Pulmonary artery endothelial cell (primary cell): ENCODE results near the gene ICAM1. TPM values are rescaled to one million over a fixed set of nuclear protein-coding genes. Genes with fewer than 3 reads are reported as not detected.
"Not testable (repeated sequence)": the region's sequence is repeated elsewhere in the genome, so short reads cannot be mapped to it uniquely, and the experiment has no call there.

Experiments
- DNase-seq: peaks from one replicate; pipeline ENCODE4 v3.0.0-alpha.2; 2011; ENCODE audit warnings: low read depth, low spot score
- total RNA-seq: library from RNA; depleted of rRNA; stranded (reverse); fragments of >200 nt; gene quantifications from 2 replicates; pipeline ENCODE4 v1.2.3, GENCODE V29; 2014

ICAM1 gene
- total RNA-seq, 1 donor from 2014 or later = 20.1 TPM

GRCh38 chr19:10274589-10274988 lies 3.7 kb downstream of the ICAM1 start:
- no peak for DNase-seq

DNA sequence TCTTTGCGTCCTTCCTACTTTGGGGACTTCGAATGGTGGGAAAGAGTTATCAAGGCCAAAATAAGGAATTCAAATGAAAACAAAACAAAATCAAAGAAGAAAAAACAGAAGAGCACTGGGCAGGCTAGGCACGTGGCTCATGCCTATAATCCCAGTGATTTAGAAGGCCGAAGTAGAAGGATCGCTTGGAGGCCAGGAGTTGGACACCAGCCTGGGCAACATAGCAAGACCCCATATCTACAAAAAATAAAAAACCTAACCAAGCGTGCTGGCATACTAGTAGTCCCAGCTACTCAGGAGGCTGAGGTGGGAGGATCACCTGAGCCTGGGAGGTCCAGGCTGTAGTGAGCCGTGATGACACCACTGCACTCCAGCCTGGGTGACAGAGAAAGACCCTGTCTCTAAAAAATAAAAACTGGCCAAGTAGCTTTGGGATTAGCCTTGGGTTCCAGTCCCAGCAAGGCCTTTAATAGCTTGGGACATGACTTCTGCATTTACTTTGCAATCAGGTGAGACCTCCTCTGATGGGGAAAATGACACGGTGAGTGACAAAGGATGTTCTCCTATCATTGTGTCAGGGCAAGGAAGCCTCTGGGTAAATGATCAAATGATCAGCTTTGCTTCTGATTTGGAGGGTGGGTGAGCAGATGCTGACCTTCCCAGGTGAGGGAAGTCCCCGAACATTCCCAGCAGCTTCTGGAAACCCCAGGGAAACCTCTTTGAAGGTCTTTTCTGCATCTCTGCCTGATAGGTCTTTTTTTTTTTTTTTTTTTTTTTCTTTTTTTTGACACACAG lies 7.1 kb downstream of the ICAM1 start:
- DNase-seq = no peak

- DNase-seq = no peak
Measured at GRCh38 chr19:10278935-10279334, 8.0 kb downstream of the ICAM1 start.

- DNase-seq = no peak
Measured at GRCh38 chr19:10279737-10280442, 9.0 kb downstream of the ICAM1 start.

GRCh38 chr19:10282043-10282442 lies 11.1 kb downstream of the ICAM1 start:
- not testable (repeated sequence) for DNase-seq

DNA sequence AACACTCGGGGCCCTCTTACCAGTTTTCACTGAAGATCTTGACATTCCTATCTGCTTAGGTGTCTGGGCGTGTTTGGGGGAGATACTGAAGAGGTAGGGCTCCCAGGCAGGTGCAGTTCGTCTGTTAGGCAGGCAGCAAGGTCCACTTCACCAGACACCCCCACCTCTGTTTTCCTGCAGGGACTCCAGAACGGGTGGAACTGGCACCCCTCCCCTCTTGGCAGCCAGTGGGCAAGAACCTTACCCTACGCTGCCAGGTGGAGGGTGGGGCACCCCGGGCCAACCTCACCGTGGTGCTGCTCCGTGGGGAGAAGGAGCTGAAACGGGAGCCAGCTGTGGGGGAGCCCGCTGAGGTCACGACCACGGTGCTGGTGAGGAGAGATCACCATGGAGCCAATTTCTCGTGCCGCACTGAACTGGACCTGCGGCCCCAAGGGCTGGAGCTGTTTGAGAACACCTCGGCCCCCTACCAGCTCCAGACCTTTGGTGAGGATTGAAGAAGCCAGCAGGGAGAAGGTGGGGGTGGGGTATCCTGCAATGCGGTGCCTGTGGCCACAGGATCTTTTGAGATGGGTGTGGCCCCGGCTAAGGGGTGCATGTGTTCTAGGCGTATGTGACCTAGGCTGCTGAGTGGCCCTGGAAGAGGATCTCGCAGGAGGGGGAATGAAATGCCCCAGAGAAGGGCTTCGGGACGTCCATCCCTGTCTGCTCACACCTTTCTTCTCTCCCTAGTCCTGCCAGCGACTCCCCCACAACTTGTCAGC lies 12.6 kb downstream of the ICAM1 start:
- no peak for DNase-seq

DNA sequence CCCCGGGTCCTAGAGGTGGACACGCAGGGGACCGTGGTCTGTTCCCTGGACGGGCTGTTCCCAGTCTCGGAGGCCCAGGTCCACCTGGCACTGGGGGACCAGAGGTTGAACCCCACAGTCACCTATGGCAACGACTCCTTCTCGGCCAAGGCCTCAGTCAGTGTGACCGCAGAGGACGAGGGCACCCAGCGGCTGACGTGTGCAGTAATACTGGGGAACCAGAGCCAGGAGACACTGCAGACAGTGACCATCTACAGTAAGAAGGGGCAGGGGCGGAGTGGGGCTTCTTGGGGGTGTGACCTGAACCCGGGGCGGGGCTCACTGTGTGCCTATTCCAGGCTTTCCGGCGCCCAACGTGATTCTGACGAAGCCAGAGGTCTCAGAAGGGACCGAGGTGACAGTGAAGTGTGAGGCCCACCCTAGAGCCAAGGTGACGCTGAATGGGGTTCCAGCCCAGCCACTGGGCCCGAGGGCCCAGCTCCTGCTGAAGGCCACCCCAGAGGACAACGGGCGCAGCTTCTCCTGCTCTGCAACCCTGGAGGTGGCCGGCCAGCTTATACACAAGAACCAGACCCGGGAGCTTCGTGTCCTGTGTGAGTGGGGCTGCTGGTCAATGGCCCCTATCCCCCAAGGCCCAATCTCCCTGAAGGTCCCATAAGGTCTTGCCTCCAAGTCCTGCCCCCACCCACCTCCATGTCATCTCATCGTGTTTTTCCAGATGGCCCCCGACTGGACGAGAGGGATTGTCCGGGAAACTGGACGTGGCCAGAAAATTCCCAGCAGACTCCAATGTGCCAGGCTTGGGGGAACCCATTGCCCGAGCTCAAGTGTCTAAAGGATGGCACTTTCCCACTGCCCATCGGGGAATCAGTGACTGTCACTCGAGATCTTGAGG lies 13.4 kb downstream of the ICAM1 start:
- no peak for DNase-seq

- DNase-seq = no peak
Measured at GRCh38 chr19:10284960-10285278, 14.0 kb downstream of the ICAM1 start.

DNA sequence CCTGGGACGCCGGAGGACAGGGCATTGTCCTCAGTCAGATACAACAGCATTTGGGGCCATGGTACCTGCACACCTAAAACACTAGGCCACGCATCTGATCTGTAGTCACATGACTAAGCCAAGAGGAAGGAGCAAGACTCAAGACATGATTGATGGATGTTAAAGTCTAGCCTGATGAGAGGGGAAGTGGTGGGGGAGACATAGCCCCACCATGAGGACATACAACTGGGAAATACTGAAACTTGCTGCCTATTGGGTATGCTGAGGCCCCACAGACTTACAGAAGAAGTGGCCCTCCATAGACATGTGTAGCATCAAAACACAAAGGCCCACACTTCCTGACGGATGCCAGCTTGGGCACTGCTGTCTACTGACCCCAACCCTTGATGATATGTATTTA lies 14.5 kb downstream of the ICAM1 start:
- DNase-seq = no peak

- no peak for DNase-seq
Measured at GRCh38 chr19:10286803-10287737, 16.1 kb downstream of the ICAM1 start, which contains the start of gene ICAM4. Gene ICAM4, plus strand, starts transcription at chr19:10286955. Its CDS starts 58 bp downstream, at chr19:10287013.

DNA sequence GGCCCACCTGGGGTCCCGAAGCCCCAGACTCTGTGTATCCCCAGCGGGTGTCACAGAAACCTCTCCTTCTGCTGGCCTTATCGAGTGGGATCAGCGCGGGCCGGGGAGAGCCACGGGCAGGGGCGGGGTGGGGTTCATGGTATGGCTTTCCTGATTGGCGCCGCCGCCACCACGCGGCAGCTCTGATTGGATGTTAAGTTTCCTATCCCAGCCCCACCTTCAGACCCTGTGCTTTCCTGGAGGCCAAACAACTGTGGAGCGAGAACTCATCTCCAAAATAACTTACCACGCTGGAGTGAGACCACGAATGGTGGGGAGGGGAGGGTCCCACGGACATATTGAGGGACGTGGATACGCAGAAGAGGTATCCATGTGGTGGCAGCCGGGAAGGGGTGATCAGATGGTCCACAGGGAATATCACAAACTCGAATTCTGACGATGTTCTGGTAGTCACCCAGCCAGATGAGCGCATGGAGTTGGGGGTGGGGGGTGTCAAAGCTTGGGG lies 17.8 kb downstream of the ICAM1 start:
- DNase-seq = no peak

- DNase-seq = no peak
Measured at GRCh38 chr19:10289167-10289835, 18.4 kb downstream of the ICAM1 start.

GRCh38 chr19:10289836-10290356 lies 19.0 kb downstream of the ICAM1 start, which contains the start of gene ICAM5:
Gene ICAM5, plus strand, starts transcription at chr19:10289952. Its CDS starts 92 bp downstream, at chr19:10290044.
- no peak for DNase-seq

DNA sequence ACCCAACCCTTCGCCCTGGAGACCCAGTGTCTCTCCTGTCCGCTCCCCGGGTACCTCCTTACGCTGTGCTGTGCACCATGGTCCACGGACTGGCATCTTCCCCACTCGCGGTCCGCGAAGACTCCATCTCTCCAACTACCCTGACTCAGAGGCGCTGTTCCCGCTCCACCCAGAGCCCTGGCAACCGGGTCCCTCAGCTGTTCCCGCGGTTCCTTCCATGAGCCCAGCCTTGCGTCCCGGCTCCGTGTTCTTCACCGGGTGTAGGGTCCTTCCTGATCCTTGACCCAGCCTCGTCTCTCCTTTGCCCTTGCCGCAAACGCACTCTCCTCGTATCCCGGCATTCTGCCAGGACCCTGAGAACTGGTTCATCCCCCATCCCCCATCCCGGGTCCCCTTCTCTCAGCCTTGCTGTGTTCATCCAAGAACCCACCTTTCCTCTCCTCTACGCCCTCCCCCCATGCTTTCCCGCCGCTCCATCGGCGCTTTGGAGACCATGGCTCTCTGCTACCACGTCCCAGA lies 19.5 kb downstream of the ICAM1 start:
- DNase-seq = no peak

DNA sequence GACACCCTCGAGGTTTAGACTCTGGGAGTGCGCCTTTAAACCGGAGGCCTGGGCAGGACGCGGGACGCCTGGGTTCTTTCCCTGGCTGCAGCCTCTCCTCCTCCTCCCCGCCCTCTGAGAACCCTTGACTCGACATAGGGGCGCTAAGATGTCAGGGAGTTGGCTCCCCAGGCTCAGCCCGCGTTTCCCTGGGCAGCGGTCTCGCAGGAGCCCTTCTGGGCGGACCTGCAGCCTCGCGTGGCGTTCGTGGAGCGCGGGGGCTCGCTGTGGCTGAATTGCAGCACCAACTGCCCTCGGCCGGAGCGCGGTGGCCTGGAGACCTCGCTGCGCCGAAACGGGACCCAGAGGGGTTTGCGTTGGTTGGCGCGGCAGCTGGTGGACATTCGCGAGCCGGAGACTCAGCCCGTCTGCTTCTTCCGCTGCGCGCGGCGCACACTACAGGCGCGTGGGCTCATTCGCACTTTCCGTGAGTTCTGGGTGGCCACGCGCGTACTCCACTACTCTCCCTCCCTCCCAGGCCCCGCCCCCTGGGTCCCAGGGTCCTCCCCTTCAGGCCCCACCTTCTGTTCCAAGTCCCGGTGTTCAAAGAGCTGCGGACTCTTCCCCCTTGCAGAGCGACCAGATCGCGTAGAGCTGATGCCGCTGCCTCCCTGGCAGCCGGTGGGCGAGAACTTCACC lies 20.1 kb downstream of the ICAM1 start:
- DNase-seq = no peak

DNA sequence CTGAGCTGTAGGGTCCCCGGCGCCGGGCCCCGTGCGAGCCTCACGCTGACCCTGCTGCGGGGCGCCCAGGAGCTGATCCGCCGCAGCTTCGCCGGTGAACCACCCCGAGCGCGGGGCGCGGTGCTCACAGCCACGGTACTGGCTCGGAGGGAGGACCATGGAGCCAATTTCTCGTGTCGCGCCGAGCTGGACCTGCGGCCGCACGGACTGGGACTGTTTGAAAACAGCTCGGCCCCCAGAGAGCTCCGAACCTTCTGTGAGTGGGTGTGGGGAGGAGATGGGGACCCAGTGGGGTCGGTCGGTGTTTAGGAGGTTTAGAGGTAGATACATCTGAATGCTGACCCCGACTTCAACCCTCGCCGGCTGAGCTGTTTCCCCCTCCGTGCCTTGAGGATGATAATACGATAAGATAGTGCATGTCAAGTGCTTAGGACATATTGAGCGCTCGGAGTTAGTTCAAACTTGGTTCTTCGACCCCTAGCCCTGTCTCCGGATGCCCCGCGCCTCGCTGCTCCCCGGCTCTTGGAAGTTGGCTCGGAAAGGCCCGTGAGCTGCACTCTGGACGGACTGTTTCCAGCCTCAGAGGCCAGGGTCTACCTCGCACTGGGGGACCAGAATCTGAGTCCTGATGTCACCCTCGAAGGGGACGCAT lies 20.8 kb downstream of the ICAM1 start:
- no peak for DNase-seq

DNA sequence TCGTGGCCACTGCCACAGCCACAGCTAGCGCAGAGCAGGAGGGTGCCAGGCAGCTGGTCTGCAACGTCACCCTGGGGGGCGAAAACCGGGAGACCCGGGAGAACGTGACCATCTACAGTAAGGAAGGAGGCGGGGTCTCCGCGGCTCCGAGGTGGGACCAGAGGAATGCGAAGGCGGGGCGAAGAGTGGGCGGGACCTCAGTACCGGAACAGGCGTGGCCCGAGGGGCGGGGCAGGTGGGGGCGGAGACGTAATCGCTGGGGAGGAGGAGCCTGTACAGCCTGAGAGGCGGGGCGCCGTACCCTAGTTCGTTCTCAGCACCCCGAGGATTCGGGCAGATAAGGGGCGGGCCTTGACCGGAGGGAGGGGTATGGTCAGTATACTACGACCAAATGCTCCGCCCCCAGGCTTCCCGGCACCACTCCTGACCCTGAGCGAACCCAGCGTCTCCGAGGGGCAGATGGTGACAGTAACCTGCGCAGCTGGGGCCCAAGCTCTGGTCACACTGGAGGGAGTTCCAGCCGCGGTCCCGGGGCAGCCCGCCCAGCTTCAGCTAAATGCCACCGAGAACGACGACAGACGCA lies 21.4 kb downstream of the ICAM1 start:
- DNase-seq = no peak
